ENCODE measurements around the gene RRAGC. TPM values are rescaled to one million over a fixed set of nuclear protein-coding genes. Genes with fewer than 3 reads are reported as not detected.

RRAGC gene
- total and polyA plus RNA-seq, 9 of the 15 experiments (the other 6 are each of a cell fraction or from before 2014, with no cell fraction given) = 3.9 to 16.9 (median 10.9) TPM

GRCh38 chr1:38803647-38804046, 55.9 kb downstream of the RRAGC start (continued):
- no peak for TF ChIP-seq SLC30A9 (CRISPR knock-in tag; IDR thresholded peaks at IDR 0.05)
- no peak for TF ChIP-seq IFI16 (CRISPR knock-in tag; IDR thresholded peaks at IDR 0.05)

GRCh38 chr1:38800720-38801671, 58.6 kb downstream of the RRAGC start:
- DNase-seq (ENCODE audit: extremely low read depth in 1 of 4, low spot score in 3 of 4) (no peak), ATAC-seq (no peak), FAIRE-seq (no peak)
- H4K20me1 ChIP-seq (replicated peaks; ENCODE audit: control insufficient read depth, insufficient read depth, low read length) = no peaks in the 10 kb centered on the region
- H3K27ac ChIP-seq (ENCODE audit: extremely low read depth, low read depth, low read length) = no peak overlapping the region
- no peaks in the 10 kb centered on the region for H3K79me2 ChIP-seq (ENCODE audit: control insufficient read depth, insufficient read depth, low read length)
- peaks cover 0 to 12% of the 10 kb centered on the region in 2 experiments; a peak in 2 of 5 replicates for H3K4me1 ChIP-seq (replicated peaks in 1 of 2; ENCODE audit: control insufficient read depth in 2 of 2, insufficient read depth in 2 of 2, low read length in 2 of 2)
- H3K9me3 ChIP-seq (replicated peaks; ENCODE audit: control insufficient read depth, insufficient read depth, low read depth, low read length) = no peaks in the 10 kb centered on the region
- no peaks in the 10 kb centered on the region; a peak in 1 of 5 replicates for H3K27me3 ChIP-seq (ENCODE audit: control insufficient read depth in 2 of 2, insufficient read depth in 2 of 2, low read length in 2 of 2)
- no peak overlapping the region for H3K4me2 ChIP-seq (ENCODE audit: insufficient read depth, low read length)
- H2AFZ ChIP-seq (ENCODE audit: low read depth, low read length) = no peak overlapping the region
- WGBS (ENCODE audit: insufficient coverage, low coverage, missing lambda C conversion rate) = 56% methylated on average over 16 of the region's 16 CpGs
- in situ Hi-C loops (cut with MboI) (no loop called here), intact Hi-C loops (cut with micrococcal nuclease) (no loop called here)
- no peaks in the 10 kb centered on the region for H3K36me3 ChIP-seq (ENCODE audit: control insufficient read depth, insufficient read depth, low read length)
- CTCF ChIA-PET (ENCODE audit: low intra/inter-chr PET ratio) = interaction anchor here (0.7 kb wide), 1 partner anchor 9 kb away, joined by 3 read pairs; no protein-coding TSS in a partner anchor
- POLR2A ChIA-PET = interaction anchor here (0.7 to 2.5 kb wide), 6 partner anchors 8 to 226 kb away, joined by 3 to 12 read pairs (median 5); no protein-coding TSS in a partner anchor
- no peak overlapping the region for H3K9ac ChIP-seq (ENCODE audit: insufficient read depth in 1 of 2, low read depth in 2 of 2, low read length in 2 of 2)
- no peak overlapping the region for H3K4me3 ChIP-seq
- H3K9me1 ChIP-seq (ENCODE audit: control insufficient read depth, insufficient read depth, low read length) = no peaks in the 10 kb centered on the region
- BruUV-seq (replicated peaks) = no TSS peak
- TF ChIP-seq ZNF253 (CRISPR knock-in tag; conservative IDR thresholded peaks at IDR 0.05) (no peak), NR0B1 (IDR thresholded peaks at IDR 0.05; ENCODE audit: partially characterized antibody) (no peak), MAZ (CRISPR knock-in tag; conservative IDR thresholded peaks at IDR 0.05 in 1 of 2, IDR thresholded peaks at IDR 0.05 in 1 of 2) (no peak), GTF2A2 (tag; IDR thresholded peaks at IDR 0.05) (no peak), ATF1 (CRISPR knock-in tag; IDR thresholded peaks at IDR 0.05) (no peak), ATF1 (tag; IDR thresholded peaks at IDR 0.05) (no peak), GTF3C2 (IDR thresholded peaks at IDR 0.05; ENCODE audit: borderline replicate concordance, extremely low read depth, insufficient read length) (no peak)
